Kidney capillary endothelial cell (primary cell): ENCODE data around the gene EIPR1.
"Not testable (repeated sequence)": the region's sequence is repeated elsewhere in the genome, so short reads cannot be mapped to it uniquely, and the experiment has no call there.

ENCODE experiments used
- DNase-seq: peaks from one replicate; pipeline ENCODE4 v3.0.0-alpha.2; 2018; ENCODE audit warnings: low spot score

Gene EIPR1

DNA sequence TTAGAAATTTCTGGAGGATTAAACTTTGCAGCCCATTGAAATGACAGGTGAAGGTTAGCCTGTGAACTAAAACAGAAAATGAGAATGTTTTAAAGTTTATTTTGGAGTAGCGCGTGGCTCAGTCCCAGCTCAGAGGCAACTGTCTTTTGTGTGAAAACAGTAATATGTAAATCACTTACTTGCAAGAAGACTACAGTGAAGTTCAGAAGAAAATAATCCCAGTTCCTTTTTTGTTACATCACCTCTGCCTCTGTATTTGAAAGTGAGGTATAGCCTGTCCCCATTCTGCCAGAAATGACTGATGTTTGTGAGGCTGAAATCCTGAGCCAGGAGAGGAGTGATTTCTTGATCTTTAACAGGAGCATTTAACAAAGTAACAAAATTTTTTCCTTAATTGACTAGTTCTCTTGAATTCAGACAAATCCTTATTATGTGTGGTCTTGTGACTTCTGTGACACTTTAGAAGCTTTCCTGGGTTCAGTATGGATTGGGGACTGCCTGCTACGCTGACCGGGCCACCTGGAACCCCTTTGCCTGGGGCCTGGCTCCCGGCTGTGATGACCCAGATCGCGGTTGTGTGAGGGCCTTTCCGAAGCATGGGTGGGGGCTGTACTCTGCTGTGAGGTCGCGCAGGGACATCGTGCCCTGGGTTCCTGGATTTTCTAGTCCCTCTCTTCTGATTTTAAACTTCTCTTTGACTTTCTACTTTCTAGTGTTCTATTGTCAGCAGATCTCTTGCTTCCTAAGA lies 26.1 kb upstream of the EIPR1 start:
- no peak for DNase-seq

DNA sequence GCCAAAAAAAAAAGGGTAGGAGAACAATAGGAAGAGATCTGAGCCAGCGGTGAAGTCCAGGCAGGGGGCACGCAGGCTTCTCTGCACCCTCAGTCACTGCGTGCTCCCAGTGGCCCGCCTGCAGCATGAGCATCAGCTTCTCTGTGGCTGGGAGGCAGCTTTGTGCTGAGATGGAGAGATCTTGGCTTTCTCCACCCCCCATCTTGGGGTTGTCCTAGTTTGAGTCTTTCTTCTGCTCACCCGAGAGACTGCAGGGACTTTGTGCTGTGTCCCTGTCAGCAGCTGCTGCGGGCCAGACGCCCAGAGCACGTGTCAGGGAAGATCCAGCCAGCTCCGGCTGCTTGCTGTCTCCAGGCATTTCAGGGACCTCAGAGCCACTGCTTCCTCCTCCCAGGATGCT lies 22.2 kb upstream of the EIPR1 start:
- DNase-seq: no peak

DNA sequence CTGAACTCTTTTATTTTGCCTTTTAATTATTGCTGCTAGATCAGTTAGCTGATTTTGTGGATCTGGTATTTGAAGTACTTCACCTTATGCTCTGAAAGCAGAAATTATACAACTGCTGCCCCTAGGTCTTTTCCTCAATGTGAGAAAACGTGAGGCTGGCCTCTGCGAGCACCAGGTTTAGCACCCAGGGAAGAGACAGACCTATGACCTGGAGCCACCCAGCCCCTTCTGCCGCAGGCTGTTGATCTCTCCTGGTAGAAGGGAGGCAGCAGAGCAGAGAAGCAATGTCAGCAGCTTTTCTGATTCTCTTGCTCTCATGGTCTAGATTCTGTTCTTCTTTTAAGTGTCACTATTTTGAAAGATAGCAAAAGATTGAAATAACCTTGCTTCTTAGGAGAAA lies 21.8 kb upstream of the EIPR1 start:
- DNase-seq: no peak

DNA sequence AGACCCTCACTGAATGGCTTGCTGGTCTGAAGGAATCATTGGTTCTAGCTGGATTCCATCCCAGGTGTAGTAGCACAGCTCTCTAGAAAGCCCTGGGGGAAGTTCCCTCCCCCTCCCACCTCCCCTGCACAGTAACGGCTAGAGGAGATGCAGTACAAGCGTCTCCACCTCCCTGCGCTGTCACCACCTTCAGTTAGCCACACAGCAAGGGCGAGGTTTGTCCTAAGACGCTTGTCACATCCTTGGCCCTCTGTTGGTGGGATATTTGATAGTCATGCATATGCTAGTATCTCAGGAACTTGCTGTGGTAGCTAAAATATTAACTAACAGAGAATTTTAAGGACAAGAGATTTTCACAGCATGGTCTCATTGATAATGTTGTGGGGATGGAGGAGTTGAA lies 21.2 kb upstream of the EIPR1 start:
- DNase-seq: no peak

DNA sequence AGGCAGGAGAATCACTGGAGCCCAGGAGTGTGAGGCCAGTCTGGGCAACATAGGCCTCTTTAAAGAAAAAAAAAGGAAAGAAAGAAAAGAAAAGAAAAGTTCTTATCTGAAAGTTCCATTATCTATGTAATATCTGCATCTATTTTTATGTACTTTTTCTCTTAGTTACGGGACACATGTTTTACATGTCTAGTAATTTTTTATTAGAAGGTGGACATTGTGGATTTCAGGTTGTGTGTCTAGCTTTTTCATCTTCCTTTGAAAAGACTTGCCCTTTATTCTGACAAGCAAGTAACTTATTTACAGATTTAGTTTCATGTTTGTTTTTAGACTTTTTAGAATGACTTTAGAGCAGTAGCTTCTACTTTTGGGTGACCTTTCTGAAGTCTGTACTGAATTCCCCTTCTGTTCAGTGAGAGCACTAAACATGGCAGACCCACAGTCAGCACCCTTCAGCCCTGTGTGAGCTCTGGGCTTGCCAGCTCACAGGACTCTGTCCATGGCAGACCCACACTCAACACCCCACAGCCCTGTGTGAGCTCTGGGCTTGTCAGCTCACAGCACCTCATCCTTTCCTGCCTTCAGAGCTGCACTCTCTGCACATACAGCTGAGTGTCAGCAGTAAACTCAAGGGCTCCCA lies 19.4 kb upstream of the EIPR1 start:
- DNase-seq: no peak

DNA sequence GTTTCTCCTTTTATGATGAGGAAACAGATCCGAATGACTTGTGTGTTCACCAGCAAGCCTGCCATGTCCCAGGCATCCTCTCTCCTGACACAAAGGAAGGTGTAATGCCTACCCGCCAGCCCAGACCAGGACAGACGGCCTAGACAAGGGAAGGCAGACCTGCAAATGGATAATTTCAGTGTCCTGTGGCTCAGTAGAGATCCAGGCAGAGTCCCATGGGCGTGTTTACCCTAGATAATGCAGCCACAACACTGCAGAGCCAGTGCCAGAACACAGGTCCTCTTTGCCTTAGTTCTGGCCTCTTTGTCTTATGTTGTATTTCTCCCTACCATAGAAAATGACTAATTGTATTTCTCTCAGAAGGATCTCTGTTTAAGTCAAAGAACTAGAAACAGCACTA lies 14.6 kb upstream of the EIPR1 start:
- no peak for DNase-seq

DNA sequence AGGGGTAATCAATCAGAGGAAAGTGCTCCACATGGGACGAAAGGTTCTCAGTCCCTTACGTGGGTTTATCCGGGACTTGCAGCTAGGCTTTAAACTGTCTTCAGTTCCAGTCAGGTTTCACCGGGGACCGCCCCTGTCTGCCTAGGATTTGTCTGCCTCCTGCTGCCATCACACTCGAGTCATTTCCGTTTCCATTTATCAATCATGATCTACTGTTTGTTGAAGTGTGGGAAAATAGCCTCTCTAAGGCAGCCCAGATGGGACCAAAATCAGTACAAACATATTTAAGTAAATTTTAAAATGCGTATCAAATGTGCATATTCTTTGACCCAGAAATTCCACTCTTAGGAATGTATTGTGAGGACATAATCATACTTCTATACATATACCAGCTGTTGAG lies 12.4 kb upstream of the EIPR1 start:
- no peak for DNase-seq

DNA sequence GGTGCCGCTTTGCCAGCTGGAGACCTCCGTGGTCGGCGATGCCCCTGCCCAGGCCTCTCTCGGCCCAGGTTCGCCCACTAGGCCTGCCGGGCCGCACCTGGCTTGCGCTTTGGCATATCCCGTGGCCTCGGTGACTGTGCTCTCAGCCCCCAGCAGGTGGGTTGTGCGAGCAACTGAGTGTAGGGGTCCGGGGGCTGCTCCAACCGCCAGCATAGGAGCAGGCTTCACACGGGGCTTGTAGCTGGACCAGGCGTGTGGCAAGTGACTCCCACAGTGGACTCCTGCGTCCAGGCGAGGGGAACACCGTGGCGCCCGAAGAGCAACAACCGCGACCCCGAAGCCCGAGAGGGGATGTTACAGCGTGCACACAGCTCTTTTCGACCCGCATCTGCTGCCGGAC lies 11.6 kb upstream of the EIPR1 start:
- no peak for DNase-seq

DNA sequence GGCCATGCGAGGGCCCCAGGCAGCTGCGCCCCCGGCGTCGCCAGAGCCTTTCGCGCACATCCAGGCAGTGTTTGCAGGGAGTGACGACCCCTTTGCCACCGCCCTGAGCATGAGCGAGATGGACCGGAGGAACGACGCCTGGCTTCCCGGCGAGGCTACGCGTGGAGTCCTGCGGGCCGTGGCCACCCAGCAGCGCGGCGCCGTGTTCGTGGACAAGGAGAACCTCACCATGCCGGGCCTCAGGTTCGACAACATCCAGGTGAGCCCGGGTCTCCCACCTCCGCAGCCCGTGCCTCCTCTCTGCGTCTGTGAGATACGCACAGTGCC lies 10.8 kb upstream of the EIPR1 start:
- DNase-seq: no peak

DNA sequence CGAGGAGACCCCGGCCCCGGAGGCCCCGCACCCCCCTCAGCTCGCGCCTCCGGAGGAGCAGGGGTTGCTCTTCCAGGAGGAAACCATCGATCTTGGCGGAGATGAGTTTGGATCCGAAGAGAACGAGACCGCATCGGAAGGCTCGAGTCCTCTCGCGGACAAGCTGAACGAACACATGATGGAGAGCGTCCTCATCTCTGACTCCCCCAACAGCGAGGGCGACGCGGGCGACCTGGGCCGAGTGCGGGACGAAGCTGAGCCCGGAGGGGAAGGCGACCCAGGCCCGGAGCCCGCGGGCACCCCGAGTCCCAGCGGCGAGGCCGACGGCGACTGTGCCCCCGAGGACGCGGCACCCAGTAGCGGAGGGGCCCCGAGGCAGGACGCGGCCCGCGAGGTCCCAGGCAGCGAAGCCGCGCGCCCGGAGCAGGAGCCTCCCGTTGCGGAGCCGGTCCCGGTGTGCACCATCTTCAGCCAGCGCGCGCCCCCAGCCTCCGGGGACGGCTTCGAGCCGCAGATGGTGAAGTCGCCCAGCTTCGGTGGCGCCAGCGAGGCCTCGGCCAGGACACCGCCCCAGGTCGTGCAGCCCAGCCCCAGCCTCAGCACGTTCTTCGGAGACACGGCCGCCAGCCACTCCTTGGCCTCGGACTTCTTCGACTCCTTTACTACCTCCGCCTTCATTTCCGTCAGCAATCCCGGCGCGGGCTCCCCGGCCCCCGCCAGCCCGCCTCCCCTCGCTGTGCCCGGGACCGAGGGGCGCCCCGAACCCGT lies 10.2 kb upstream of the EIPR1 start:
- DNase-seq: no peak

DNA sequence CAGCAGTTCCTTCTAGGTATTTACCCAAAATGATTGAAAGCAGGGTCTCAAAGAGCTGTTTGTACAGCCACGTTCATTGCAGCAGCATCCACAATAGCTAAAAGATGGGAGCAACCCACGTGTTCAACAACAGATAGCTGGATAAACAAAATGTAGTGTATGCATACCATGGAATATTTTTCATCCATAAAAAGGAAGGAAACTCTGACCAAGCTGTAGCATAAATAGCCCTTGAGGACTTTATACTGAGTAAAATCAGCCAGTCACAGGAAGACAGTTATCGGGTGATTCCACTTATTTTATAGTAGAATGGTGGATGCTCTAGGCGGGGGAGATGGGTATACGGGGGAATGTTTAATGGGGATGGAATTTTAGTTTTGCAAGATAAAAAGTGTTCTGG lies 9.4 kb upstream of the EIPR1 start:
- peak; percentile 34 for DNase-seq

DNA sequence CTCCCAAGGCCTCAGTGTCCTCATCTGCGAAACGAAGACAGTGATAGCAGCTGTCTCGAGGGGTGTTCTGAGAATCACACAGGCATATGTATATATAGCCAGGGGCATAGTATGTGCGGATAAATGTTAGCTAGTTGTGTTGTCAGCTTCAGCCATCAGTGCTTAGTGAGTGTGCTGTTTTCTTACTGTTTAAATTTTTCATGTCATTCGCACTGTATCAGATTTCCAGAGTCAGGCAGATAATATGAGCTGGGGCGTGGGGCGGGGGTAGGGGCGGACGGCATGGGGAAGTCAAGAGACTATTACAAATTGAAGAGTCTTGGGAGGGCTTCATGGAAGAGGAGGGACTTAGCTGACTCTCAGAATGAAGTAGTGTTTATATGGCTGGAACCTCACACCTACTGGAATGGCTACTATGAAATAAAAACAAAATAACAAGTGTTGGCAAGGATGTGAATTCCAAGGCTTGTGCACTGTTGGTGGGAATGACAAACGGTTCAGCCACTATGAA lies 8.9 kb upstream of the EIPR1 start:
- no peak for DNase-seq

DNA sequence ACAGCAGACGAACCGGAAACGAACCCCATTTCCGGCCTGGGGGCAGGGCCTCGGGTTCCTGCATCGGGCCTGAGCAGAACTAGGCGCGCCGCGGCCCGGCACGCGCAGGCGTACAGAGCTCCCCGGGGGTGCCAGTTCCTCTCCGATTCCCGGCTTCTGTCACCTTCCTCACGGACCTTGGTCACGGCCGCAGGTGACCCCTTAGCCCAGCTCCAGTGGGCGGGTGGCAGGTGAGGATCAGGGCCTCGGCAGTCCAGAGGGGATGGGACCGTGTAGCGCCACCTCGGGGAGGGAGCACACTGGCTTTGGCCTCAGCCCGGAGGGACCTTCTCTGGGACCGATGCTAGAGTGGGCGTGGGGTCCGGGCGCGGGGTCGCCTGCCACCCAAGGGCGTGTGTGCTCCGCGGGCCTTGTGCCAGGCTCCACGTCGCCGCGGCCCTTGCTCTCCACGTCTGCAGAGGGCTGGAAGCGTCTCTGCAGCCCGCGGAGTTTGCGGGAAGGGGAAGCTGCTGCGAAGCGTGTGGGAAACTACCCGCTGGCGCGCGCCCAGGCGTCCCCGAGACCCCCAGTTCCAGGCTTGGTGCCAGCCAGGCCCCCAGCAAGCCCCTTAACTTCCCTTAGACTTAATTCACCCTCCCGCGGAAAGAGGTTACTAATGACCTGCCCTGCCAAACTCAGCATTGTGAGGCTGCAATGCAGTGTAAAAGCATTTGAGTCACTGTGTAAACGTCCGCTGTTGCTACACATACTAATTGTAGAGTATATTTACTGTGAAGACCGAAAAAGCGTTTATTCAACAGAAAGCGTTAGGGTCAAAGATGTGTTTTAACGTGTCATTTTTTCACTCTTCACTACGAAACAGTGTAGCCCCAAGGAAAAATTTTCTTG lies 2.3 kb upstream of the EIPR1 start, which contains the start of gene TRAPPC12:
Gene TRAPPC12 (plus strand): TSS at position 48 of the 888 bp plus-strand sequence. CDS start 7,930 bp downstream, outside the sequence.
- peak; percentile 81 for DNase-seq

DNA sequence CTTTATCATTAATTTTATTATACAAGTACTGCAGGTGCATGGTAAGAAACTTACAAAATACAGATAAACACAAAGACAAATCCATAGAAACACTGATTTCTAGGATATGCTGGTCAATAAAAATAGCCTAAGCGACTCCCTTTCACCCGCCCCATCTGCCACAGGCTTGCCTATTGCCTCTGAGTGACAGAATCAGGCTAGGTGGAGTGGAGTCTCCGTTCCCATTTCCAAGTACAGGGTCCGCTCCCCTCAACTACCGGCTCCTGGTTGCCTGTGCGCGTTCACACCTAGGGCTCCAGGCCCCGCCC lies 1.7 kb upstream of the EIPR1 start:
- DNase-seq: no peak

DNA sequence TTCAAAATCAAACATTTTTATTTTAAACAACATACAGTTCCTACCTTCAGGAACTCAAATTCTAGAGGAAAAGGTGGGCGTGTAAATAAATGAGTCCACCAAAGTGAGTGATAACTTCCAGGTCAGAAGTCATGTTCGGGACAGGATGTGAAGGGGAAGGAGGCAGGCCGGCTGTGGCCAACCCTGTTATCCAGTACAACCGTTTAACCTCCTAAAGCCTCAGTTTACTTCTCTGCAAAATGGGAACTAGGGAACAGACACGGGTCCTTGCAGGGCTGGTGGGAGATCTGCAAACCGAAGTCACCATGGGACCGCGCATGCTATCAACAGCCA lies 373 bp downstream of the EIPR1 start:
- DNase-seq: peak; percentile 76

DNA sequence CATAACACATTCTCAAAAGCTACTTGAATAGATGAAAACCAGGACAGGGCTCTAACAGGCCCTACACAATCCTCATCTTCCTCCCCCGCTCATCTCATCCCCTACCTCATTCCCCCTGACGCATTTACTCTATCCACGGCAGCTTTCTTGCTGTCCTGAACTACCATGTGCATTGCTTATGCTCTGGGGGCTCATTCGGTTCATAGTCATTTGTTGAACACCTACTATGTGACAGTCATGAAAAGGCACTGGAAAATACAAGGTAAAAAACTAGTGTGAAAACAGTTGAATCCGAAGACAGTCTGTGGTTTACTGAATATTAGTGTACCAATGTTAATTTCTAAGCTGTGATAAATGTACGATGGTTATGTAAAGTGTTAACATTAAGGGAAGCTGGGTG lies 797 bp downstream of the EIPR1 start:
- DNase-seq: no peak

DNA sequence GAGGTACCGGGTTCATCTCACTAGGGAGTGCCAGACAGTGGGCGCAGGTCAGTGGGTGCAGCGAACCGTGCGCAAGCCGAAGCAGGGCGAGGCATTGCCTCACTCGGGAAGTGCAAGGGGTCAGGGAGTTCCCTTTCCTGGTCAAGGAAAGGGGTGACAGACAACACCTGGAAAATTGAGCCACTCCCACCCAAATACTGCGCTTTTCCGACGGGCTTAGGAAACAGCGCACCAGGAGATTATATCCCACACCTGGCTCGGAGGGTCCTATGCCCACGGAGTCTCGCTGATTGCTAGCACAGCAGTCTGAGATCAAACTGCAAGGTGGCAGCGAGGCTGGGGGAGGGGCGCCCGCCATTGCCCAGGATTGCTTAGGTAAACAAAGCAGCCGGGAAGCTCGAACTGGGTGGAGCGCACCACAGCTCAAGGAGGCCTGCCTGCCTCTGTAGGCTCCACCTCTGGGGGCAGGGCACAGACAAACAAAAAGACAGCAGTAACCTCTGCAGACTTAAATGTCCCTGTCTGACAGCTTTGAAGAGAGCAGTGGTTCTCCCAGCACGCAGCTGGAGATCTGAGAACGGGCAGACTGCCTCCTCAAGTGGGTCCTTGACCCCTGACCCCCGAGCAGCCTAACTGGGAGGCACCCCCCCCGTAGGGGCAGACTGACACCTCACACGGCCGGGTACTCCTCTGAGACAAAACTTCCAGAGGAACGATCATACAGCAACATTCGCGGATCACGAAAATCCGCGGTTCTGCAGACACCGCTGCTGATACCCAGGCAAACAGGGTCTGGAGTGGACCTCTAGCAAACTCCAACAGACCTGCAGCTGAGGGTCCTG lies 8.1 kb downstream of the EIPR1 start:
- not testable (repeated sequence) for DNase-seq

DNA sequence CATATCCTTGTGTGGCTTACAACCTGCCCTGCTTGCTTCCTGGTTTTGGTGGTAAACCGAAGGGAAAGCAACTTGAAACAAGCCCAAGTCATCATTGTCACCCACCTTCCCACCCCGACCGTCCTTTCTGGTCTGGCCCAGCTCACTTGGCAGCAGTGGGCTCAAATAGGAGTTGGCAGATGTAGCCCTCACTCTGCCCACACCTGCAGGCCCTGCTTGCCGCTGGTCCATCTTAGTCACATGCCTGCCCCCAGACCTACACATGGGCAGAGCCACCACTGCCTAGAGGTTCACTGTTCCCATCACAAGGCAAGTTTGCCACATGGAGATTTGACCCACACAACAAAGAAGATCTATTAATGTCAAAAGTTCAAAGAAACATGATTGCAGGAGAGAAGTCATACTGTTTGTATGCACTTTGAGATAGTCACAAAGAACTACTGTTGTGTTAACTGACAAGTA lies 9.3 kb downstream of the EIPR1 start:
- no peak for DNase-seq

DNA sequence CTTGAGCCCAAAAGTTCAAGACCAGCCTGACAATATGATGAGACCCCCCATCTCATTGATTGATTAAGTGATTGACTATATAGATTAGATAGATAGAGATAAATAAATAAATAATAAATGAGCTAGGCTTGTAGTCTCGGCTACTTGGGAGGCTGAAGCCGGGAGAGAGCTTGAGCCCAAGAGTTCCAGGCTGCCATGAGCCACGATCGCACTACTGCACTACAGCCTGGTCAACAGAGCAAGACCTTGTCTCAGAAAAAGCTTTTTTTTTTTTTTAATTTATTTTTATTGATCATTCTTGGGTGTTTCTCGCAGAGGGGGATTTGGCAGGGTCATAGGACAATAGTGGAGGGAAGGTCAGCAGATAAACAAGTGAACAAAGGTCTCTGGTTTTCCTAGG lies 12.4 kb downstream of the EIPR1 start:
- no peak for DNase-seq

DNA sequence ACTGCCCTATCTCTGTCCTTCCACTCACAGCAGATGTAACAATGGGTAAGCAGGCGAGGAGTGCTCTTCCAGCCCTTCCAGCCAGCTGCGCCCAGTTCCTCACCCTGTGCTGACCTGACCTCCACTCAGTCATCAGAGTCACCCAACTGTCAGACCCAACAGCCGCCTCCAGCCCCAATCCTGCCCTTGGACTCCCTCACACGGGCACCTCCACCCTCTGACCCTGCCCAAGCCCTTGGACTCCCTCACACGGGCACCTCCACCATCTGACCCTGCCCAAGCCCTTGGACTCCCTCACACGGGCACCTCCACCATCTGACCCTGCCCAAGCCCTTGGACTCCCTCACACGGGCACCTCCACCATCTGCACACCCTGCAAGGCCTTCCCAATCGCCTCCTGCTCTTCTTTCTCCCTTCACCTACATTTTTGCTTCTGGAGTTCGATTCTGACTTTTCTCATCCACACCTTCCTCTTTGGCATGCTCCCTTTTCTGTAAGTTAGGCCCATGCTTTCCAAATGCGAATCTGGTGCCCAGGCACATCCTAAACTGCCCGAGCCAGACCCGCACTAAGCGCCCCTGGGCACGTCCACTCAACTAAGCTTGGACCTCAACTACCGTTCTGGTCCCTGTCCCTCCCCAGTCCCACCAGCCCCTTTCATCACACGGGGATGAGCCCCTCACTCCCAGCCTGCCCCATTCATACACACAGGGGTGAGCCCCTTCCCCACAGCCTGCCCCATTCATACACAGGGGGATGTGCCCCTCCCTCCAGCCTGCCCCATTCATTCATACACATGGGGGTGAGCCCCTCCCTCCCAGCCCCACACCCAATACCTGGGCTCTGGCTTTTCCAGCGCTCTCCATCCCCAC lies 15.9 kb downstream of the EIPR1 start:
- DNase-seq: no peak
